ENCODE data around the gene SOSTDC1.

The SOSTDC1 gene

GRCh38 chr7:16423761-16424160 is 41.8 kb downstream of the SOSTDC1 start (continued):
- no peak for TF ChIP-seq ISL1 (CRISPR knock-in tag; IDR thresholded peaks at IDR 0.05)
- TF ChIP-seq GLIS3 (CRISPR knock-in tag; IDR thresholded peaks at IDR 0.05) = no peak
- TF ChIP-seq OSR1 (CRISPR knock-in tag; IDR thresholded peaks at IDR 0.05) = no peak
- TF ChIP-seq ZFP3 (CRISPR knock-in tag; IDR thresholded peaks at IDR 0.05) = no peak
- no peak for TF ChIP-seq ZNF8 (CRISPR knock-in tag; IDR thresholded peaks at IDR 0.05)

- ATAC-seq = no peak
- no peak for TF ChIP-seq POU6F1 (CRISPR knock-in tag; IDR thresholded peaks at IDR 0.05; ENCODE audit: borderline replicate concordance, low read depth)
- no peak for TF ChIP-seq CSRNP3 (CRISPR knock-in tag; IDR thresholded peaks at IDR 0.05)
- no peak for TF ChIP-seq ZC3H10 (CRISPR knock-in tag; IDR thresholded peaks at IDR 0.05)
- TF ChIP-seq ZFP30 (CRISPR knock-in tag; IDR thresholded peaks at IDR 0.05) = no peak
- no peak for TF ChIP-seq TCF4 (CRISPR knock-in tag; IDR thresholded peaks at IDR 0.05; ENCODE audit: borderline replicate concordance)
- no peak for TF ChIP-seq ARNTL (CRISPR knock-in tag; IDR thresholded peaks at IDR 0.05; ENCODE audit: borderline replicate concordance, low read depth)
- TF ChIP-seq SNAI2 (CRISPR knock-in tag; IDR thresholded peaks at IDR 0.05) = no peak
- TF ChIP-seq ZNF565 (CRISPR knock-in tag; conservative IDR thresholded peaks at IDR 0.05; ENCODE audit: low read depth) = no peak
- TF ChIP-seq CSDC2 (CRISPR knock-in tag; IDR thresholded peaks at IDR 0.05) = no peak
- no peak for TF ChIP-seq OSR1 (CRISPR knock-in tag; IDR thresholded peaks at IDR 0.05)
- TF ChIP-seq ZNF70 (CRISPR knock-in tag; IDR thresholded peaks at IDR 0.05) = no peak
- no peak for TF ChIP-seq PPARA (CRISPR knock-in tag; IDR thresholded peaks at IDR 0.05; ENCODE audit: borderline replicate concordance)
- no peak for TF ChIP-seq BACH2 (CRISPR knock-in tag; IDR thresholded peaks at IDR 0.05; ENCODE audit: borderline replicate concordance)
Observed at GRCh38 chr7:16422917-16423316, 42.6 kb downstream of the SOSTDC1 start.

GRCh38 chr7:16422103-16422435 is 43.5 kb downstream of the SOSTDC1 start:
- TF ChIP-seq TSHZ2 (CRISPR knock-in tag; IDR thresholded peaks at IDR 0.05) (no peak), GLIS3 (CRISPR knock-in tag; IDR thresholded peaks at IDR 0.05) (no peak), OSR1 (CRISPR knock-in tag; IDR thresholded peaks at IDR 0.05) (no peak), ESRRG (CRISPR knock-in tag; IDR thresholded peaks at IDR 0.05) (no peak), RARB (CRISPR knock-in tag; IDR thresholded peaks at IDR 0.05) (no peak), ZNF70 (CRISPR knock-in tag; IDR thresholded peaks at IDR 0.05) (no peak), ZNF565 (CRISPR knock-in tag; conservative IDR thresholded peaks at IDR 0.05; ENCODE audit: low read depth) (no peak), TCF4 (CRISPR knock-in tag; IDR thresholded peaks at IDR 0.05; ENCODE audit: borderline replicate concordance) (no peak), SNAI2 (CRISPR knock-in tag; IDR thresholded peaks at IDR 0.05) (no peak), ARNTL (CRISPR knock-in tag; IDR thresholded peaks at IDR 0.05; ENCODE audit: borderline replicate concordance, low read depth) (no peak), POU6F1 (CRISPR knock-in tag; IDR thresholded peaks at IDR 0.05; ENCODE audit: borderline replicate concordance, low read depth) (no peak), TOX (CRISPR knock-in tag; IDR thresholded peaks at IDR 0.05; ENCODE audit: borderline replicate concordance) (no peak)
- no peak for ATAC-seq

- peak; percentile 56 for ATAC-seq
- TF ChIP-seq ARNTL (CRISPR knock-in tag; IDR thresholded peaks at IDR 0.05; ENCODE audit: borderline replicate concordance, low read depth) (no peak), ZNF8 (CRISPR knock-in tag; IDR thresholded peaks at IDR 0.05) (no peak), POU6F1 (CRISPR knock-in tag; IDR thresholded peaks at IDR 0.05; ENCODE audit: borderline replicate concordance, low read depth) (no peak), ESRRG (CRISPR knock-in tag; IDR thresholded peaks at IDR 0.05) (no peak), ZC3H10 (CRISPR knock-in tag; IDR thresholded peaks at IDR 0.05) (no peak), ZNF70 (CRISPR knock-in tag; IDR thresholded peaks at IDR 0.05) (no peak), TCF4 (CRISPR knock-in tag; IDR thresholded peaks at IDR 0.05; ENCODE audit: borderline replicate concordance) (no peak), ZFP3 (CRISPR knock-in tag; IDR thresholded peaks at IDR 0.05) (no peak), TSHZ2 (CRISPR knock-in tag; IDR thresholded peaks at IDR 0.05) (no peak), CSDC2 (CRISPR knock-in tag; IDR thresholded peaks at IDR 0.05) (no peak), SNAI2 (CRISPR knock-in tag; IDR thresholded peaks at IDR 0.05) (no peak), TOX (CRISPR knock-in tag; IDR thresholded peaks at IDR 0.05; ENCODE audit: borderline replicate concordance) (no peak), GLIS3 (CRISPR knock-in tag; IDR thresholded peaks at IDR 0.05) (no peak), OSR1 (CRISPR knock-in tag; IDR thresholded peaks at IDR 0.05) (no peak)
Observed at GRCh38 chr7:16421333-16422102, 44.0 kb downstream of the SOSTDC1 start, which contains the start of gene CRPPA. Gene CRPPA, minus strand, starts transcription at chr7:16421538. Its CDS starts 216 bp downstream, at chr7:16421322.
